ENCODE results near the gene DDC.

DDC gene

DNA sequence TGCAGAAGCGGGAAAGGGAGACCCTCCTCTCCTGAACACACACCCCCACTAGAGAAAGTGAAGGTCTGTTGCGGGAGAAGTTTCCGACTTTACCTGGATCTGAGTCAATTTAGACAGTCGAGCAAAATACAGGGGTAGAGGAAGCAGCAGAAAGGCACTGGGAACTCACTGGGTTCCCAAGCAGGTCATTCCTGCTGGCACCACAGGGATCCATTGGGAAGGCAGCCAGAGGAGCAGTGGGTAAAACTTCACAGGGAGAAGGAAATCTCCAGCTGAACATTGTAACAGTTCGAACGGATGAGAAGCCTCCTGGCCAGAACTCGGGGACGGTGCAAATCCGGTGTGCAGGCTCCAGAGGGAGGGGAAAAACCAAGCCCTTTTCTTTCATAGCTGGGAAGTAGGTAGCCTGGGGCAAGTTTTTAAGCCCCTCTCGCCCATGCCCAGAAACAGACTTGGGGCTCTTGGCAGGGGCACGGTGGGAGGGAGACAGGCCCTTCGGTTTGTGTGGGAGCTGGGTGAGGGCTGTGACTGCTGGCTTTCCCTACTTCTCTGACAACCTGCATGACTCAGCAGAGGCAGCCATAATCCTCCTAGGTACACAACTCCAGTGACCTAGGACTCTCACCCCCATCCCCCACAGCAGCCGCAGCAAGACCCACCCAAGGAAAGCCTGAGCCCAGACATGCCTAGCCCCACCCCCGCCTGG is 51.9 kb downstream of the DDC start:
- no peak for DNase-seq

DNA sequence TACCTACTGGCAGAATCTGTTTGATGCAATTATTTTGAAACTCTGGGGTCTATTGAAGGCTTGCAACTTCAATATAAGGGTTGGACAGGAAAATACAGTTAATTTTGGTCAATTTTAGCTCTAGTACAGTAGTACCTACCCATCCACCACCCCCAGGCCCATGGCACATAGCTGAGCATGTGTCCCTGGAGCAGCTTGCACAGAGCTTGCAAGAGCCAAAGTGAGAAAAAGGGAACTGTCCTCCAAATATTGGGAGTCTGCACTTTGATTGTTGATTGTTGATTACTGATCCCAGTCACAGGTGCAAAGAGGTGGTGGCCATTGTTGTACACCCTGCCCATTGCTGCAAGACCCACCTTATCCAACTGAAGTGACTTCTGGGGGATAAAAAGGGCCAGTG is 52.8 kb downstream of the DDC start:
- DNase-seq: no peak

DNA sequence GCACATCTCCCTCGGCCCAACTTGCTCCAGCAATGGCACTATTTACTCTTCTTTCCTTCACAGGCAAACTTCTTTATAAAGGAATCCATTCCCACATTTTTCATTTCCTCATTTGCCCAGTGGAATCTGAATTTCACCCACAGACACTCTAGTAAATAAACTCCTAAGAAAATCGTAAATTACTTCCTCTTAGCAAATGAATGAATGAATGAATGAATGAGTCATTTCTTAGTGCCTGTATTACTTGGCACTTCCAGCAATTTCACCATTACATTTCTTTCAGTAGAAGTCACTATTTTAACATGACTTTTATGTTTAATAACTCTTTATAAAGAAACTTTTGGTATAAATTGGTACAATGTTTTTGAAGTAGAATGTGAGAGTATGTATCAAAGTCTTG is 55.7 kb downstream of the DDC start:
- no peak for DNase-seq

DNA sequence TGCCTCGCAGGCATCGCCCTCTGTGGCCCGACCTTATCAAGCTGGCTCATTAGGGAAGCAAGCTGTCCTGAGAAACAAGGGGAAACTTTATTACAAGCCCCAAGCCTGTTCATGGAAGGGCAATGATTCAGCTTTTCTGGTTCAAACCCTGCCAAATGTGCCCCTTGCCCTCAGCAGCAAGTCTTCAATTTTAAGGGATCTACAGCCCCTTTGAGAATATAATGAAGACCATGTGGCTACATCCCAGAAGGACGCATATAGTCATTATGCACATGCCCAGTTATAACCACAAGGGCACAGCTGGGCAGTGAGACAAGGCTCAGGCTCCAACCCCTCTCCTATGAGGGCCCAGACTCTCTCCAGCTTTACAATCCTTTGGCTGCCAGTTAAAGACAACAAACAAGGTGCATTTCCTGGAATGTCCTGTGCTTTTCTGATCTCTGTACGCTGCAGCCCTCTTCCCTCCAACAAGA is 56.7 kb downstream of the DDC start:
- DNase-seq: no peak

DNA sequence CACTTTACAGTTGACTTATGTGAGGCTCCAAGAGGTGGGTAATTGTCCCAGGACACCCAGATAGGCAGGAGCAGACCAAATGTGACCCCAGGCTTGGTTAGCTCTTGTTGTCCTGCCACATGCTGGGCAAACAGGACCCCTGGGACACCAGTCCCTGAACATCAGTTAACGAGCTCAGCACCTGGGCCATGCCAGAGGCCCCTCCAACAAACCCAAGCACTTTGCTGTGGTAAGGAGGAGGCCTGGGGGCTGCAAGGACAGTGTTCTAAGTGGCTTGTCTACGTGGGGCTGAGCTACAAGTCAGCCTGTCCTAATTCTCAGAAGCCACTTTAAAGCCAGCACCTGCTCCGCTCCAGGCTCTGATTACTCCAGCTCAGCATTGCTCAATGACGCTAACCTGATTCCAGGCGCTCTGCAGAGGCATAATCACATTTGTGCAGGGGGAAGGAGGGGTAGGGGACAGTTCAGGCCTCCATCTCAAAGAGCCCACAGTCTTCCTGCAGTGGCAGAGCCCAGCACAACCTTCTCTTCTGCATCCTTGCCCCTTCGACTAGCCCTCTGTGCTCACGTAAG is 57.2 kb downstream of the DDC start:
- DNase-seq: no peak

DNA sequence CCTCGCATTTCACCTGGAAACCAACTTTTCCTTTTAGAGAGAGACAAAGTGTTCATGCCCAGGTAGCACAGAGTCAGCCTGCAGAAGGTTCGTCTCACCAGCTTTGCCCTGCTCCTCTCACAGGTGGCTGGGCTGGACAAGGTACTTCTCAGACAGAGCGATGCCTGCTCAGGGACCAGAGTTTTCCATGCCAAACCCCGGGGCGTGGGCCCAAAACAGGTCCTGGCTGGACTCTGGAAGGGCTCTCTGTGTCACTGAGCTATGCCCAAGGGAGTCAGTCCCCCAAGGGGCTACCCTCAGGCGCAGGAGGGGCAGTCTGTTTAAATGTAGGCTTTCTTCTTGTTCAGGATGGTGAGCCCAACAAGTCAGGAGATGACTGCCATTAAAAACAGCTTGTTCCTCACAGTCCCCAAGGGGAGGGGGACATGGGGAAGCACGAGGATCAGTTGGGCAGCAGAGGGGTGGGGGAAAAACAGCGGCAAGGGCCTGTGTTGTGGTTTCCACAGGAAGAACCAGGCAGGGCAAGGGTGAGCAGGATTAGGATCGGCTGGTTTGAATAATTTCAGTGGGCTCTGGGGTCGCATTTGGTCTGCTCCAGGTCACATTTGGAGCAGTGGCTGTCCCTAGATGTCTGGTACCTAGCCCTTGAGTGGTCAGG is 59.5 kb downstream of the DDC start:
- no peak for DNase-seq

DNA sequence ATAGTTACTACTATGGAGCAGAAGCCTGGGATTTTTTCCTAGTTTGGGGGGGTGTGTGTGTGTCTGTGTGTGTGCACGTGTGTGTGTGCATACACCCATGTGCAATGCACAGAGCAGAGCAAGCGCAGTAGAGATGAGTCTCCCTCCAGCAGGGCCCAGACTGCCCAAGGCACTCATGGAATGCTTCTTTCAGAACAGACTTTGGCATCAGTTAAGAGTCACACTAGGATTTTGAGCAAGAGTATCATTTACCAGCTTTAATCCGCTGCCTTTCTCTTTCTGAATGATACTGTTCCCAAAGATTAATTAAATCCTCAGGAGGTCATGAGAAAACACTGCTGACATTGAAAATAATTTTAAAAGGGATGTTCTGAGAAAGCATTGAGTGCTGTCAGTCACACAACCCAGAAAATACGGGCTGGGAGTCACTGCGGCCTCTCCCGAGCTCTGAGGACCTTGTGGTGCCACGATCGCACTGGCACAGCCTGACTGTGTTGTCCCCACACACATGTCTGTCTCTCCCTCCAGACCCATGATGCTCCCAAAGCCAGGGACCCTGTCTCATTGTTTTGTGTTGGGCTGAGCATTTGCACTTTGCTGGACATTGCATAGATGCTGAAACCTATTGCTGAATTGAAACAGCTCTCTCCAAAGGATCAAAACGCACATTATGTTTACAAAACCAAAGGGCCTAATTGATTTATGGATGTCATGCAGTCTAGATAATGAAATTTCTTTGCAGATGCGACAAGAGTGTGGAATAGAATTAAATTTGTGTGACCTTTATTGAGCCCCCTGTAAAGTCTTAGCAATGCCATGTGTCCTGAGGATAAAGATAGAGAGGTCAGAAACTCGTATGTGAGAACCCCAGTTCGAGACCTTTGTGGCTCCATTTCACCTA is 60.3 kb downstream of the DDC start:
- no peak for DNase-seq

DNA sequence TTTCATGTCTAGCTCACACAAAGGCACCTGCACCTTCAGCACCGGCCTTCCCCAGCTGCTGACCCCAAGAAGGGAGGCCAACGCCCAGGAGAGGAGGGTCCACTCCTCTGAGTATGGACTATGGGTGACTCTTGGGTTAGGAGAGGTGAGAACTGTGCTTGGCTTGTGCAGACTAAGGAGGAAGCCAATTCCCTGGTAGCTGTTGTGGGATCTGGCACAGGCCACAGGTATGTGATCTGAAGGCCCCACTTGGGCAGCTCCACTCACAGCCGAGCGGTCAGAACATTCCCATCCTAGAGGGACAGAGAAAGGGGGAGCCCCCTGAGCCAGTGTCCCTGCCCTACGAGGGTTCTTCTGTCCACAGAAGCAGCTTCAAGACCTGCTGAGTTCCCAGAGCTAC is 62.3 kb downstream of the DDC start:
- no peak for DNase-seq

DNA sequence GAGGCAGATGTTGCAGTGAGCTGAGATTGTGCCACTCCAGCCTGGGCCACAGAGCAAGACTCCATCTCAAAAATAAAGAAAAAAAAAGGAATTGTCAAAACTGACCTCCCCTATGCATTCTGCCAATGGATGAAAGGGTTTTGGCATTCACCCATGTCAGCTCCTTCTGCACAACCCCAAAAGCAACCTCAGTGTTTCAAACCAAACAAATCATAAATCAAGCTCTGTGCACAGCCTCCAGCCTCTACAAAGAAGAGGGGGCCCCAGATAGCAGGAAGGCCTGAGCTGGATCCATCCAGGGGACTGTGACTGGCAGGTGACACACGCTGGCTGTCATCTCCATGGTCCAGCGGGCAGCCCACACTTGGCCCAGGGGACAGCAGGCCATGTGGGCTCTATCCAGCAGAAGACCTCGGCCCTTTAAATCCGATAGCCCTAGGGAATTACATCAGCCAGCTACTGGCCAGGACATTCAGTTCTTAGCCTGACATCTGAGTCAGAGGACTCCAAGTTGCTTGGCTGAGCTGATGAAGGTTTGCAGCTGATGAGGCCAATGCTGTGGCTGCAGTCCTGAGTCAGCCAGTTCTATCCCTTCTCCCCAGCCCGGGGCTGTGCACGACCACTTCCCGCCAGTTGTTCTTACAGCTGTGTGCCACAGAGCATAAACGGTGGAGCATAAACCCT is 63.1 kb downstream of the DDC start:
- peak; percentile 38 for DNase-seq

DNA sequence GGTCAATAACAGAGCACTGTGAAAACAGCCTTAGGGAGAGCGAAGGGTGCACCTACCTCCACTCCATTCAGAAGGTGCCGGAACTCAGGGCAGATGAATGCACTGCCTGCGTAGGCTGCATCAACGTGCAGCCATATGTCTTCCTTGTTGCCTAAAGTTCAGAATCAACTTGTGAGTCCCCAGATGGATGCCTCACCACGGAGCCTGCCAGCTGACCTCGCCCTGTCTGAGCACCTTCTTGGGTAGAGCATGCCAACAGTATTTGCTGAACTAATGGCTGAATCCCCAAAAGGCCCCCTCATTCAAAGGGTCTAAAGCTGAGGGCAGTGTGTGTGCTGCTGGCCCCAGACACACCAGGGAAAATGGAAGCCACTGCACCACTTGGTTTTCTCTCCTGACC is 66.1 kb downstream of the DDC start:
- no peak for DNase-seq

DNA sequence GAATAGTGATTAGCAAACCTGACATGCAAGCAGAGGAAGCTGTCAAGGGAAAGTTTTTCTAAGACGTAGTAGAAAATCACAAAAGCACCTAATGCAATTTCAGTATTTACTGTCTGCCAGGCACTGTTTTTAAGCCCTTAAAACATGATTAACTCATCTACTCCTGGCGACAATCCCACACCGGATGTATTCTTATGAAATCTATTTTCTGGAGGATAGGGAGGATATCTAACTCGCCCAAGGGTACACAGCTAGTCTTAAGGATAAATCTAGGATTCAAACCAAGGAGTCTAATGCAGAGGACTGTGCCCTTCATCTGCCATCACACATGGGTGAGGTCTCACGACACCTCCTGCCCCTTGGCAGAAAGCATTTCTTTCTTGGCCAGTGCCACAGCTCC is 67.2 kb downstream of the DDC start:
- no peak for DNase-seq

DNA sequence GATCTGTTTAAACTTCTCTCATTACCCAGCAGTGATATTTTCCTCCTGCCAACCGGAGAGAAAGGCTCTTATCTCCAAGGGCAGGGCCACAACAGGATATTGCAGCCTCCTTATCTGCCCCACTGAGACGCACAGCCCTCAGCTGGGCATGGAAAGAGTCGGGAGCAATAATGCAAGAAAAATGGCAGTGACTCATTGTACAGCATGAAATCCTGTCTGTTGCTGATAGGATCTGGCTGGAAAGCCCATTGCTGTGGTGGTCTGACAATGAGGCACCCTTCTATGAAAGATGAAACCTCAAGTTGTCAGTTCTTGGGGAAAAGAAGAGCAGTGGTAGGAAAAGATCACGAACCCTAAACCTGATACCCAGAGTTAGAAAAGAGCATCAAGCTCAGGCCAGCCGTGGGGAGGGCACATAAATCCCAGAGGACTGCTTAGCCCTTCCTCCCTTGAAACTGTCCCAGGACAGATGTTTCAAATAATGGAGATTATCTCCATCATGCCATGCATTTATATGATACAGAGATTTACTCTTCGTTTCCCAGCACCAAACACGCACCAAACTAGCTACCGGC is 68.0 kb downstream of the DDC start:
- DNase-seq: peak; percentile 21

DNA sequence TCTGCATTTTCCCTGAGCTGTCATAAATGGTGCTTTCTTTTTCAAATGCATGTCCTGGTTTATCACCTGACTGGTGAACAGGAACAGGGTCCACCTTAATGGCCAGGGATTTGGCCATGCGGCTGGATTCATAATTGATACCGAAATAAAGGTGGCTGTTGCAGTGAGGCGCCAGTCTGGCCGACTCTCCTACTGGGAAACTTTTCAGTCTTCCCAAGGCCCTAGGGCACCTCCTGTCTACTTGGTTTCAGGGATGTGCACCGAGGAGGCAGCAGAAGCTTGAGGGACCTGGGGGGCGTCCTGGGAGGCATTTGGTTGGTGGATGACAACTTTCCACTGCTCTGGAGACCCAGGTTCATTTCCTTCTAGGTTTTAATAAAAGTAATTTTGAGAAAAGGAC is 68.6 kb downstream of the DDC start:
- no peak for DNase-seq

DNA sequence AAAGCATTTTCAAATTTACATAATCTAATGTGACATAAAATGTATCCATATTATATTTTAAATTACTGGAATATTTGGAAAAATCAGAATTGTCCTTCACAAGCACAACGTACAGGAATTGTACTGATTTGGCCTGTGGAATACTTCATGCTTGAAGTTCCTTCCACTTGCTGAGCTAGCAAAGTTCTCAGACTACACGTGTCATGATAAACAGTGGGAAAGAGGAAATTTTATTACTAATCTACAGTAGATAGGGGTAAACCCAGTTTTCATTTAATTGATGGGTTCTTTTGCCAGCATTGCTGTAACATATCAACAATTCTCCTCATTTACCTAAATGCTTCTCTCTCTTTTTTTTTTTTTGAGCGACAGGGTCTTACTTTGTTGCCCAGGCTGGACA is 69.5 kb downstream of the DDC start:
- no peak for DNase-seq

DNA sequence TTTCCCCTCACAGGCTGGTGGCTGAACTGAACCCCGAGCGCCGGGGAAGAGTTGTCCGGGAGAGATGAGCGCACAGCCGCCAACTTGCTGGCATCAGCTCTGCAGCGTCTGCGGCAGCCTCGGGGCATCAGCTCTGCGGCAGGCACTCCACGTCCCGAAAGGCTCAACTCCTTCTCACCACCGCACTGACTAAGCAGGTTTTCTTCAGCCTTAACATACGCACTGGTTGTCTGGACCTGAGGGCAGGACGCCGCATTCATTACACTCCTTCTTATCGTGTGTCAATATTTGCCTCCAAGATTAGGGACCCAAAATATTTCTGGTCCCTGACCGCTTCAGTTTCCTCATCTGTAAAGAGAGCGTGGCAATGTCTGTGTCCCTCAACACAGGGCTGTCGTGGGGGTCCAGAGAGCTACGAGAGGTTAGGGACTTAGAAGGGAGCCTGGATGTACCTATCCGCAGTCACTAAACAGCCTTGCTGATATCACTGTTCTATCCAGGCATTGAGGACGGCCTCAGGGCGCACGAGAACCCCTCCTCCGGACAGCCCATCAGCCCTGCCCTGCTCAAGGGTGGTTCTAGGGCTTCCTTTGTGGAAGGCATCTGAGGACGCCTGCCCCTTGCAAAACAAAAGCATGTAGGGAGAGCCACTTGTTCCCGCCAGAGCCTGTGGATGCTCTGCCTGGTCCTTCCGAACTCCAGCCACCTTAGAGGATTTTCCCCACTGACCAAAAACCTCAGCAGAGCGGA is 72.3 kb downstream of the DDC start:
- DNase-seq: no peak

DNA sequence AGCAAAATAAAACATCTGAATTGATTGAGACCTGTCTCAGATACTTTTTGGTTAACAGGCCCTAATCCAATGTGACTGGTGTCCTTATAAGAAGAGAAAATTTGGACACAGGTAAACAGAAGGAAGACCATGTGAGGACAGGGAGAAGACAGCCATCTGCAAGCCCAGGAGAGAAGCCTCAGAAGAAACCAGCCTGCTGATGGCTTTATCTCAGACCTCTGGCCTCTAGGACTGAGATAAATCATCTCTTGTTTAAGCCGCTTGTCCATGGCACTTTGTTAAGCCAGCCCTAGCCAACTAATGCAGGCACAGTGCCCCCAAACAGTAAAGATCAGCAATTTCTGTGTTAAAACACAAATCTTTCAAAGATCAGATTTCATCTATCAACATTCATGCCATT is 73.3 kb downstream of the DDC start:
- DNase-seq: no peak

DNA sequence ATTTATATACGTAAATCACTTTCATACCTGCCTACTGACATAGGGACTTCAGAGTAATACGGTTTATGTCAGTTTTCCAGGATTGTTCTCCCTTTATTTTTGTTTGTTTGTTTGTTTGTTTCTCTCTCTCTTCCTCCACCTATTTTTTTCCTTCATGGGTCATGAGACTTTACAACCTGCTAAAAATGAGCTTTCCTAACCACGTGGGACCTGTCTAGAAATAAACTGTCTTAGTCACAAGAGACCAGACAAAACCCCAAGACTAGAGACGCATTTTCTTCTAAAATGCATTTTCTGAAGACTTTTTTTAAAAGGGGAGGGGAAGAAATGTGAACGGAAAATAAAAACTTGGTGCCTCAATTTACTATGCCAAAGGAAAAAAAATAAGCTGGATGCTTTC is 74.0 kb downstream of the DDC start:
- DNase-seq: no peak

DNA sequence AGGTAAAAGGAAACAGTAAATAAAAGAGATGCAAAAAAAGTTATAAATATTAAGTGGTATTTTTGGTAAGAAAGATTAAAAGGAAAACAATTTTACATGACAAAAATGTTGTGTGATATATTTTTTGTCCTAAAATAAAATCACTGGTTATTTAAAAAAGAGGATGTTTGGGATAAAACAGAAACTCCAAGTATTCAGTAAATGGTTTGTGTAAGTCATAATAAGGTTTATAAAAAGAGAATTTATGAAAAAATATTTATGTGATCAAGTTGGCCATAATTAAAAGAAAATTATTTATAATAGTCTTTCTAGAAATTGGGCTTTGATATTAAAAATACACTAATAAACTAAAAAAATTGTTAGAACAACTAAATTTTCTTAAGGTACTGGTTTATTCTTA is 76.8 kb downstream of the DDC start:
- no peak for DNase-seq

DNA sequence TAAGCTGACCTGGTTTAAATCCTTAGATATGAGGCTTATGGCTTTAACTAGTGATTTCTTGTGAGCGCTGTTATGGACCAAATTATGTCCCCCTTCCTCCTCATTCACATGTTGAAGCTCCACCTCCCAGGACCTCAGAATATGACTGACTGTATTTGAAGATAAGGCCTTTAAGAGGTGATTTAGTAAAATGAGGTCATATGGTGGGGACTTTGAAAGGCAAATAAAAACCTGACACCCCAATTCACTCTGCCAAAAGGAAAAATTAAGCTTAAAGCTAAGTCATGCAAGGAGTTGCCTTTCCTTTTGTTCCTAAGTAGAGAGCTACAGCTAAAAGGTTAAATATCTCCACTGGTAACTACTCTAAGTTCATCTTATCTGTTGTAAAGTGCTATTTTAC is 78.7 kb downstream of the DDC start:
- DNase-seq: no peak

DNA sequence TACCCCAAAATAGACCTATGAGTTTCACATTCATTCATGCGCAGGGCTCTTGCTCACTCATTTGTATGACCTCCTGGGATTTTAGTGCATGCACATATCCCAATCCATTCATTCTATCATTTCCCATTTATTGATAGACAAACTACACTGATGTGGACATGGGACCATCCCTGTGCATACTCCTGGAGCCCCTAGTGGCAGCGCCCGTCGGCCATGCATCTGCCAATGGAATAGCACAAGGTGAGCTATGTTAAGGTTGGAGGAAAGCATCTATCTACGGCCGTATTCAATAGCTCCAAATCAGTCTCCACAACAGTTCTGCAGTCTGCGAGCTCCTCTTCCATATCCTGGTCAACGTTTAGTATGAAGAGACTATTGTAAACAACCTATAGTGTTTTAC is 83.3 kb downstream of the DDC start:
- DNase-seq: no peak

DNA sequence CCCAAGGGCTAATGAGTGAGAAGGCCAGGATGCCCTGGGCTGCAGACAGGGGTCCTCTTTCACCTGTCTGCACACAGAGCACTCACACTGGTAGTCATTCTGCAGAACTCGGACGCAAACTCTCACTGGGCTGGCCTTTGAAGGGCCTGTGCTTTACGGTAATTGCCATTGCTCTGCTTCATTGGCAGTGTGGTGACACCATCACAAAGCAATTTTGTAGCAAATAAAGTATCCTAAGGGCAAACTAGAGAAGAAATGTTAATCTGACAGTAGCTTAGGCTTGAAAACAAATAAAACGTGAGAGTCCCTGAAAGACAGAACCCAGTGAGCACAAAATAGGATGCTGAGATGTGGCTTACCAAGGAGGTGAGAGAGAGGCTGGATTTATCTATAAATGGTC is 84.4 kb downstream of the DDC start:
- no peak for DNase-seq

All from fibroblast of skin of back (primary cell).